ENCODE data around the gene ABTB2. TPM values are rescaled to one million over a fixed set of nuclear protein-coding genes. Genes with fewer than 3 reads are reported as not detected.

Gene ABTB2
- total and polyA plus RNA-seq, 10 of the 15 experiments (the other 5 are each of a cell fraction or from before 2014, with no cell fraction given): 0.13 to 2.1 (median 0.72) TPM

DNA sequence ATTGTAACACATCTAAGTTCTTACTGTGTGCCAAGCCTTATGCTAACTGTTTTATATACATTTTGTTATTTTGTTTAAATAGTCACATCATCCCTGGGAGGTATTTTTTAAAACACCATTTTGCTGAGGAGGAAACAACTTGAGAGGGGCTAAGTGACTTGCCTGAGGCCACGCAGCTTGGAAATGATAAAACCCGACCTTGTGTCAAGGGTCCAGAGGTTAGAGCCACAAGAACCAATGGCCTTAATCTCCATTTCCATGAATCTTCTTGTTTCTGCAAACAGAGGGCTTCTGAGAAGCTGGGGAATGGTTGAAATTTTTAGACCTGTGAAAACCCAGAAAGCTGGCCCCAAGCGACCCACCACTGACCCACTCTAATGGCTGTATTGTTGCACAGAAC lies 16.7 kb downstream of the ABTB2 start:
- POLR2A ChIA-PET: interaction anchor here (0.8 kb wide), 1 partner anchor 88 kb away, joined by 3 read pairs; no protein-coding TSS in a partner anchor
- RAD21 ChIA-PET (ENCODE audit: unreplicated experiment): interaction anchor here (1.3 kb wide), 1 partner anchor 166 kb away, joined by 3 read pairs; no protein-coding TSS in a partner anchor
- WGBS (ENCODE audit: insufficient coverage, insufficient replicate concordance, low lambda C conversion rate, missing lambda C conversion rate): 69% methylated on average over 3 of the region's 3 CpGs

More for the DNA sequence above, 16.7 kb downstream of the ABTB2 start:
- BruUV-seq (replicated peaks): no TSS peak
- no peaks in the 10 kb centered on the region for H3K9me3 ChIP-seq (replicated peaks; ENCODE audit: control insufficient read depth, insufficient read depth, low read length)
- SMC1A ChIA-PET (ENCODE audit: uncharacterized antibody, unreplicated experiment): interaction anchor here (0.6 to 2.4 kb wide), 11 partner anchors 9 to 655 kb away, joined by 3 to 16 read pairs (median 4); no protein-coding TSS in a partner anchor
- no peak overlapping the region for H3K4me3 ChIP-seq
- H4K20me1 ChIP-seq (ENCODE audit: control insufficient read depth, insufficient read depth): peaks cover 3% of the 10 kb centered on the region; the same call in 1 of the 2 replicates
- H3K4me2 ChIP-seq (ENCODE audit: control insufficient read depth, insufficient read depth): no peak overlapping the region
- H3K27ac ChIP-seq (ENCODE audit: control insufficient read depth, insufficient read depth): no peak overlapping the region
- no peaks in the 10 kb centered on the region; the same call in none of the 2 replicates for H3K79me2 ChIP-seq (ENCODE audit: control insufficient read depth, insufficient read depth, low read length)
- in situ Hi-C loops (cut with MboI) (no loop called here), intact Hi-C loops (cut with micrococcal nuclease; ENCODE audit: unreplicated experiment) (no loop called here)
- FAIRE-seq: no peak
- CTCF ChIA-PET: interaction anchor here (0.9 to 3.7 kb wide), 4 partner anchors 14 to 167 kb away, joined by 3 to 12 read pairs (median 4); no protein-coding TSS in a partner anchor
- TF ChIP-seq SREBF2 (IDR thresholded peaks at IDR 0.05; ENCODE audit: low read length): no peak
- TF ChIP-seq NR2C2 (IDR thresholded peaks at IDR 0.05; ENCODE audit: borderline replicate concordance, control insufficient read depth, insufficient read length, low read depth): no peak
- no peak for TF ChIP-seq ZBTB11 (CRISPR knock-in tag; IDR thresholded peaks at IDR 0.05)
- no peak overlapping the region for H2AFZ ChIP-seq (ENCODE audit: control insufficient read depth, low read depth, low read length)
- no peak overlapping the region for H3K9ac ChIP-seq (ENCODE audit: control insufficient read depth, insufficient read depth, low read length)
- H3K27me3 ChIP-seq (replicated peaks in 1 of 2; ENCODE audit: control insufficient read depth in 2 of 2, insufficient read depth in 2 of 2, low read length in 1 of 2): no peaks in the 10 kb centered on the region
- H3K36me3 ChIP-seq (ENCODE audit: control insufficient read depth in 2 of 2, insufficient read depth in 2 of 2, low read length in 1 of 2): no peaks in the 10 kb centered on the region
- no peak for ATAC-seq
- peaks cover 3% of the 10 kb centered on the region for H3K4me1 ChIP-seq (ENCODE audit: control insufficient read depth, insufficient read depth, low read length)
- DNase-seq (ENCODE audit: low read depth, low spot score): no peak
